Loucy (cell line): Measurements from ENCODE around the gene MDM4.

Experiments used
- CTCF ChIP-seq: fragments of 200-600 bp; sonication (generic); conservative IDR thresholded peaks from 2 replicates; pipeline ENCODE4 v1.5.1; 2014; ENCODE audit warnings: mild to moderate bottlenecking, antibody characterized with exemption, low read length
- EZH2phosphoT487 ChIP-seq: fragments of 200-600 bp; IDR thresholded peaks from 2 replicates; pipeline ENCODE4 v1.6.1; 2018; ENCODE audit warnings: antibody characterized with exemption, mild to moderate bottlenecking, moderate library complexity, borderline replicate concordance

DNA sequence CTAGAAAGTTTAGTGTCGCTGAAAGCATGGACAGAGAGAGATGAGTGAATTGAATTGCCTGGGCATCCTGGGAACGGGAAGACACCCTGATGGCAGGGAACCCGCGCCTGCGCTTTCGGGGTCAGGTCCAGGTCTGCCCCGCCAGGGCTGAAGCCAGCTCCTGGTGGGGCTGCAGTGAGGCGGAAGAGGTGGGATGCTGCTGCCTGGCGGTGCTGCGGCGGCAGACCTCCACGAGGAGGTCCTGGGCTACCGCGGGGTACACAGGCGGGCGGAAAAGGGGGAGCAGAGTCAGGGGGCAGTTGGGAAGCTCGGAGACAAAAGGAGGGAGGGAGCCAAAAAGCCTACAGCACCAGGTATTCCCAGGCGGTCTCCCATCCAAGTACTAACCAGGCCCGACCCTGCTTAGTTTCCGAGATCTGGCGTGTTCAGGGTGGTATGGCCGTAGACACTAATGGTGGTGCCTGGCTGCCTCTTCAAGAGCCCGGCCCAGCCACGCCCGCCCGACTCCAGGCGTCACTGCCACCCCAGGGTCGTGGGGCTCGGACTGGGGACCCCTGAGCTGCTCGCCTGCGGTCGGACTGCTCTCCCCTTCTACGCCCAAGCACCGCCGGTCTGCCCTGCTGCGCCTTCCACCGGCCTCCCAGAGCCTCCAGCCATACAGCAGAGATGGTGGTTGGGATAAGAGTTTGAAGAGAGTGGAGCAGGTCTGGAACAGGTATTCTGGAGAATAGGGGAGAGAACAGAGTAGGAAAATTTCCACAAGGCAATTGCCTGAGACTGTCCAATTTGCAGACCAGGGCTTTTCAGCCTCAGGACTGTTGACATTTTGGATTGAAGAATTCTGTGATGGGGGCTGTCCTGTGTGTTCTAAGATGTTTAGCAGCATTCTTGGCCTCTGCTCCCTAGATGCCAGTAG lies 46.1 kb downstream of the MDM4 start:
- TF ChIP-seq CTCF (no peak), EZH2phosphoT487 (no peak)
